Kidney (tissue), 14 donors: ENCODE results near the gene SGIP1. TPM values are rescaled to one million over a fixed set of nuclear protein-coding genes. Genes with fewer than 3 reads are reported as not detected.
"Not testable (repeated sequence)": the region's sequence is repeated elsewhere in the genome, so short reads cannot be mapped to it uniquely, and the experiment has no call there.

Experiments
- DNase-seq, 5 donors: peaks; one replicate each; pipeline ENCODE4 v3.0.0-alpha.2; 2013 to 2020
- FAIRE-seq: peaks from 2 replicates; lab custom pipeline; 2012; peaks lifted over from hg19 to GRCh38; lab: Jason Lieb, UNC
- H3K27ac ChIP-seq, 2 donors: one replicate each; pipeline ENCODE4 v1.7.0; 2013; ENCODE audit warnings: low read depth in 2 of 2, low read length in 2 of 2, inconsistent platforms in 1 of 2
- H3K27me3 ChIP-seq: one replicate; pipeline ENCODE4 v1.7.1; 2013; ENCODE audit warnings: low read length, inconsistent platforms; ENCODE audit not compliant: control insufficient read depth, insufficient read depth
- H3K36me3 ChIP-seq, 3 donors: one replicate each; pipeline versions ENCODE4 v1.7.0 to v1.7.1; 2013; ENCODE audit warnings: low read length in 3 of 3, control low read depth in 1 of 3, inconsistent platforms in 1 of 3; ENCODE audit not compliant: insufficient read depth in 3 of 3, control insufficient read depth in 2 of 3
- H3K4me1 ChIP-seq, 3 donors: one replicate each; pipeline versions ENCODE4 v1.7.0 to v1.7.1; 2013; ENCODE audit warnings: low read length in 3 of 3, inconsistent platforms in 1 of 3, low read depth in 1 of 3; ENCODE audit not compliant: control insufficient read depth in 2 of 3, insufficient read depth in 2 of 3
- H3K4me3 ChIP-seq, 3 donors: one replicate each; pipeline versions ENCODE4 v1.7.0 to v1.8.1; 2013; ENCODE audit warnings: low read length in 3 of 3, control low read depth in 1 of 3, inconsistent platforms in 1 of 3
- H3K9ac ChIP-seq, 3 donors: one replicate each; pipeline versions ENCODE4 v1.7.0 to v1.7.1; 2013; ENCODE audit warnings: low read length in 3 of 3, control low read depth in 1 of 3, inconsistent platforms in 1 of 3
- H3K9me3 ChIP-seq, 3 donors: one replicate each; pipeline versions ENCODE4 v1.7.0 to v1.7.1; 2013; ENCODE audit warnings: low read length in 3 of 3, control low read depth in 1 of 3, inconsistent platforms in 1 of 3; ENCODE audit not compliant: control insufficient read depth in 2 of 3, insufficient read depth in 1 of 3
- CTCF ChIP-seq: IDR thresholded peaks from 3 replicates; pipeline ENCODE4 v1.5.1; 2012; ENCODE audit warnings: mild to moderate bottlenecking, moderate library complexity, borderline replicate concordance; ENCODE audit not compliant: insufficient read depth; ENCODE audit errors: extremely low read depth
- intact Hi-C: fragments of 100-400 bp; cut with DNase I; formaldehyde crosslinking; loops from one replicate; pipeline ENCODE4 v1.11.1; 2022
- polyA plus RNA-seq: library from polyadenylated mRNA; stranded (reverse); fragments of 350-450 nt; fragmentation: Illumina TruSeq; extraction: RNeasy Lipid Tissue Mini Kit (QIAGEN cat#74804); gene quantifications from one replicate; pipeline ENCODE4 v1.2.3, GENCODE V29; 2014; ENCODE audit warnings: low read depth, low replicate concordance; ENCODE audit not compliant: insufficient read depth
- total RNA-seq: library from RNA; stranded (reverse); fragmentation: NEBNext Ultra II Directional; extraction: Animal tissue kit (Norgen Biotek cat#: 25700); gene quantifications from one replicate; pipeline ENCODE4 v1.2.1, GENCODE V29; 2021
- donor health status: control.
- donor health status: control.
- donor health status: control.
- donor health status: control.
- donor health status: control.
- donor health status: DM: yes; HTN: yes; CAD: no.
- donor health status: Normal renal cell carcinoma (clear cell type).

The SGIP1 gene
- total and polyA plus RNA-seq, 2 donors from 2014 or later, result 8.3 to 11.2 TPM

- H3K4me3 ChIP-seq, result no peak overlapping the region
- intact Hi-C loops, result no loop called here
- no peak overlapping the region for H3K9ac ChIP-seq
- FAIRE-seq, result no peak
- peak in 1 of 5 donors; percentile 8 for DNase-seq
- no peaks in the 10 kb centered on the region for H3K27me3 ChIP-seq
- no peak for TF ChIP-seq CTCF
- no peaks in the 10 kb centered on the region for H3K36me3 ChIP-seq
- no peak overlapping the region for H3K27ac ChIP-seq
- H3K9me3 ChIP-seq, result no peaks in the 10 kb centered on the region
- H3K4me1 ChIP-seq, result no peaks in the 10 kb centered on the region
These were observed 243.9 kb downstream of the SGIP1 start for GRCh38 chr1:66777831-66778230.

GRCh38 chr1:66778266-66778665, 244.3 kb downstream of the SGIP1 start:
- H3K27ac ChIP-seq, result no peak overlapping the region
- intact Hi-C loops, result no loop called here
- H3K4me3 ChIP-seq, result no peak overlapping the region
- H3K9ac ChIP-seq, result no peak overlapping the region
- no peaks in the 10 kb centered on the region for H3K9me3 ChIP-seq
- FAIRE-seq, result no peak
- H3K27me3 ChIP-seq, result no peaks in the 10 kb centered on the region
- no peaks in the 10 kb centered on the region for H3K4me1 ChIP-seq
- no peaks in the 10 kb centered on the region for H3K36me3 ChIP-seq
- DNase-seq, result peak in 2 of 5 donors; percentile 49 to 64
- TF ChIP-seq CTCF, result no peak

- no peak for DNase-seq
- Histone ChIP-seq H3K4me3 (no peak overlapping the region), H3K36me3 (no peaks in the 10 kb centered on the region), H3K27ac (no peak overlapping the region), H3K4me1 (no peaks in the 10 kb centered on the region), H3K27me3 (no peaks in the 10 kb centered on the region), H3K9me3 (no peaks in the 10 kb centered on the region), H3K9ac (no peak overlapping the region)
- no peak for FAIRE-seq
- intact Hi-C loops, result no loop called here
- TF ChIP-seq CTCF, result no peak
These were observed 245.0 kb downstream of the SGIP1 start for GRCh38 chr1:66778969-66779368.

- H3K4me3 ChIP-seq, result no peak overlapping the region
- FAIRE-seq (no peak), DNase-seq (no peak)
- H3K4me1 ChIP-seq, result no peaks in the 10 kb centered on the region
- no peak overlapping the region for H3K27ac ChIP-seq
- no peaks in the 10 kb centered on the region for H3K27me3 ChIP-seq
- TF ChIP-seq CTCF, result no peak
- H3K9me3 ChIP-seq, result no peaks in the 10 kb centered on the region
- intact Hi-C loops, result no loop called here
- no peaks in the 10 kb centered on the region for H3K36me3 ChIP-seq
- H3K9ac ChIP-seq, result no peak overlapping the region
These were observed 245.6 kb downstream of the SGIP1 start for GRCh38 chr1:66779475-66780078.

GRCh38 chr1:66785800-66786199, 251.8 kb downstream of the SGIP1 start:
- intact Hi-C loops, result not testable (repeated sequence)

More at GRCh38 chr1:66785800-66786199, 251.8 kb downstream of the SGIP1 start:
- not testable (repeated sequence) for FAIRE-seq, H3K9me3 ChIP-seq, H3K27me3 ChIP-seq, H3K9ac ChIP-seq, H3K36me3 ChIP-seq, H3K4me1 ChIP-seq, DNase-seq, H3K27ac ChIP-seq, H3K4me3 ChIP-seq
